K562 (cell line): Measurements from ENCODE around the gene ASXL2. TPM values are rescaled to one million over a fixed set of nuclear protein-coding genes. Genes with fewer than 3 reads are reported as not detected.

Experiments
- ATAC-seq: fragments of 200-7000 bp; cut with Tn5 transposase; 3 replicates; pipeline ENCODE4 v1.9.1; 2020; ENCODE audit warnings: moderate library complexity
- BruUV-seq: library from RNA; stranded (reverse); fragments of 400-500 nt; replicated peaks from 2 replicates; lab custom pipeline; 2021; lab: Mats Ljungman, UMichigan
- CTCF ChIA-PET: fragments of 300-600 bp; formaldehyde crosslinking; extraction: SDS; loops from one replicate; lab custom pipeline; 2021; ENCODE audit warnings: low intra/inter-chr PET ratio; lab: Yijun Ruan, JAX
- POLR2A ChIA-PET: fragments of 300-600, 350-650 bp; sonication (Branson Sonifier 250); formaldehyde crosslinking; extraction: SDS; loops from one replicate; lab custom pipeline; 2021; ENCODE audit warnings: antibody characterized with exemption, inconsistent platforms; lab: Yijun Ruan, JAX
- DNase-seq, 4 experiments: peaks; one replicate each; pipeline versions ENCODE4 v3.0.0 to v3.0.0-alpha.2; 2011 to 2018; ENCODE audit warnings: low spot score in 3 of 4, mixed read lengths in 3 of 4; ENCODE audit errors: extremely low read depth in 1 of 4
- FAIRE-seq: peaks from 2 replicates; lab custom pipeline; 2011; peaks lifted over from hg19 to GRCh38; lab: Jason Lieb, UNC
- H2AFZ ChIP-seq: 2 replicates; pipeline ENCODE4 v1.6.0; 2011; ENCODE audit warnings: low read depth, low read length, control low read depth, inconsistent platforms
- H3K27ac ChIP-seq: fragments of 200-600 bp; 3 replicates; pipeline ENCODE4 v1.8.0; 2011; ENCODE audit warnings: low read depth, mild to moderate bottlenecking, control low read depth, inconsistent platforms, low read length, moderate library complexity, mixed read lengths; ENCODE audit errors: extremely low read depth
- H3K27me3 ChIP-seq, 2 experiments: fragments of 300-600 bp in 1 of 2; 2 replicates in 1 of 2; 3 replicates in 1 of 2; pipeline versions ENCODE4 v1.6.0 to v1.8.0; 2011; ENCODE audit warnings: inconsistent platforms in 2 of 2, low read length in 2 of 2, mild to moderate bottlenecking in 1 of 2, mixed read lengths in 1 of 2, moderate library complexity in 1 of 2; ENCODE audit not compliant: control insufficient read depth in 2 of 2, insufficient read depth in 2 of 2
- H3K36me3 ChIP-seq: fragments of 300-600 bp; 3 replicates; pipeline ENCODE4 v1.8.0; 2011; ENCODE audit warnings: mild to moderate bottlenecking, low read length, inconsistent platforms; ENCODE audit not compliant: control insufficient read depth, insufficient read depth
- H3K4me1 ChIP-seq, 2 experiments: fragments of 200-600 bp in 1 of 2; replicated peaks in 1 of 2; 2 replicates in 1 of 2; 3 replicates in 1 of 2; pipeline versions ENCODE4 v1.5.1 to v1.8.0; 2011; ENCODE audit warnings: inconsistent platforms in 2 of 2, low read length in 2 of 2, mild to moderate bottlenecking in 1 of 2, mixed read lengths in 1 of 2, moderate library complexity in 1 of 2; ENCODE audit not compliant: control insufficient read depth in 2 of 2, insufficient read depth in 2 of 2
- H3K4me2 ChIP-seq: 2 replicates; pipeline ENCODE4 v1.6.1; 2011; ENCODE audit warnings: low read length, control low read depth, inconsistent platforms, mixed read lengths; ENCODE audit not compliant: insufficient read depth
- H3K4me3 ChIP-seq: fragments of 200-600 bp; sonication (generic), shearing (Covaris generic); 2 replicates; pipeline ENCODE4 v1.5.1; 2016; ENCODE audit warnings: control low read depth, inconsistent platforms
- H3K79me2 ChIP-seq: fragments of 200-600 bp; 3 replicates; pipeline ENCODE4 v1.8.0; 2011; ENCODE audit warnings: low read length, inconsistent platforms; ENCODE audit not compliant: control insufficient read depth, insufficient read depth
- H3K9ac ChIP-seq, 2 experiments: 2 replicates each; pipeline versions ENCODE4 v1.6.0 to v1.6.1; 2011; ENCODE audit warnings: low read depth in 2 of 2, low read length in 2 of 2, control low read depth in 1 of 2, inconsistent platforms in 1 of 2, mild to moderate bottlenecking in 1 of 2, mixed read lengths in 1 of 2; ENCODE audit not compliant: insufficient read depth in 1 of 2
- H3K9me1 ChIP-seq: one replicate; pipeline ENCODE4 v1.6.0; 2011; ENCODE audit warnings: inconsistent platforms, mild to moderate bottlenecking, low read length, moderate library complexity; ENCODE audit not compliant: control insufficient read depth, insufficient read depth
- H3K9me3 ChIP-seq: replicated peaks from 2 replicates; pipeline ENCODE4 v1.5.1; 2011; ENCODE audit warnings: low read depth, low read length, inconsistent platforms; ENCODE audit not compliant: control insufficient read depth, insufficient read depth
- H4K20me1 ChIP-seq: replicated peaks from 2 replicates; pipeline ENCODE4 v1.6.1; 2011; ENCODE audit warnings: low read length, inconsistent platforms, mixed read lengths; ENCODE audit not compliant: control insufficient read depth, insufficient read depth
- MBD2 ChIP-seq: sonication (generic); IDR thresholded peaks from 2 replicates; pipeline ENCODE4 v1.6.1; 2016; ENCODE audit warnings: low read depth, borderline replicate concordance
- MCM3 ChIP-seq: fragments of 450-650 bp; IDR thresholded peaks from 2 replicates; pipeline ENCODE4 v1.6.1; 2016
- WGBS: fragments of 100-300 bp; shearing (Covaris generic); methylation state at CpG from one replicate; pipeline ENCODE4 v1.1.6; 2016; ENCODE audit warnings: low coverage, mixed read lengths; ENCODE audit not compliant: insufficient coverage; ENCODE audit errors: missing lambda C conversion rate; 5-methylcytosine and 5-hydroxymethylcytosine counted together
- in situ Hi-C: fragments of 300-500 bp; cut with MboI; formaldehyde crosslinking; loops from 4 replicates; pipeline ENCODE4 v1.15.0; 2018; ENCODE audit warnings: inconsistent platforms, mixed read lengths
- intact Hi-C: fragments of 100-400 bp; cut with micrococcal nuclease; formaldehyde crosslinking; loops from 2 replicates; pipeline ENCODE4 v1.14.2; 2022
- polyA plus RNA-seq, 8 experiments: library from polyadenylated mRNA; depleted of rRNA in 4 of 8; stranded (reverse) in 5 of 8; unstranded in 3 of 8; fragments of >200 nt; fragmentation: Nextera tagmentation in 2 of 8; fragmentation: Illumina TruSeq in 1 of 8; extraction: Ambion mirVana in 2 of 8; extraction: Trizol in 1 of 8; gene quantifications; 2 replicates each; pipeline versions ENCODE4 v1.2.1 to v1.2.3, GENCODE V29; 2011 to 2014; ENCODE audit warnings: inconsistent platforms in 1 of 8, missing spikeins in 1 of 8
- total RNA-seq, 7 experiments: library from RNA; depleted of rRNA in 6 of 7; stranded (reverse); fragments of >200 nt in 6 of 7; fragmentation: Illumina TruSeq in 2 of 7; extraction: Trizol in 2 of 7; gene quantifications; 2 replicates each; pipeline versions ENCODE4 v1.2.1 to v1.2.3, GENCODE V29; 2011 to 2021; ENCODE audit warnings: low replicate concordance in 1 of 7
- TF ChIP-seq, protein P1 (sequence below): fragments of 250-450 bp; sonication (Bioruptor Pico); IDR thresholded peaks from 2 replicates; pipeline ENCODE4 v1.8.0; 2022; ENCODE audit warnings: inconsistent platforms, mild to moderate bottlenecking, moderate library complexity, borderline replicate concordance
- TF ChIP-seq, protein P2 (sequence below): fragments of 450-650 bp; IDR thresholded peaks from 2 replicates; pipeline ENCODE4 v1.6.1; 2016; ENCODE audit warnings: borderline replicate concordance
- TF ChIP-seq, protein P3 (sequence below), 2 experiments: fragments of 450-650 bp; IDR thresholded peaks; 2 replicates each; pipeline ENCODE4 v1.6.1; 2016; ENCODE audit warnings: mild to moderate bottlenecking in 2 of 2, borderline replicate concordance in 1 of 2, low read depth in 1 of 2, moderate library complexity in 1 of 2

ASXL2 gene
- total and polyA plus RNA-seq, 9 of the 15 experiments (the other 6 are each of a cell fraction or from before 2014, with no cell fraction given), result 2.2 to 25.9 (median 9.0) TPM

DNA sequence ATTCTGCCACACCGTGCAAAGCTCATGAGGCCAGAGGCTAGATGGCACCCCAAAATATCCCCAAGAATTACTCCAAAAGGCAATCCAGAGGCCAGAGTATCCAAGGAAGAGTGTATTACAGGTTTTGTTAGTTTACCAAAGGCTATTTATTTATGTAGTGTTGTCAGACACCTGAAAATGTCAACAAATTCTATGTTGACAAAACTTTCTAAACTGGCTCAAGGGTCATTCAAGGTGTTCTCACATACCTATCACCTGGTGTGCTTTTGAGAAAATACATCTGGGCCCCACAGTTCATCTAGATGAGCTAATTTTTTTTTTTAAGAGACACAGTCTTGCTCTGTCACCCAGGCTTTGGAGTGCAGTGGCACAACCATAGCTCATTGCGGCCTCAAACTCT is 192.5 kb downstream of the ASXL2 start (continued):
- TF ChIP-seq, protein P1, sequence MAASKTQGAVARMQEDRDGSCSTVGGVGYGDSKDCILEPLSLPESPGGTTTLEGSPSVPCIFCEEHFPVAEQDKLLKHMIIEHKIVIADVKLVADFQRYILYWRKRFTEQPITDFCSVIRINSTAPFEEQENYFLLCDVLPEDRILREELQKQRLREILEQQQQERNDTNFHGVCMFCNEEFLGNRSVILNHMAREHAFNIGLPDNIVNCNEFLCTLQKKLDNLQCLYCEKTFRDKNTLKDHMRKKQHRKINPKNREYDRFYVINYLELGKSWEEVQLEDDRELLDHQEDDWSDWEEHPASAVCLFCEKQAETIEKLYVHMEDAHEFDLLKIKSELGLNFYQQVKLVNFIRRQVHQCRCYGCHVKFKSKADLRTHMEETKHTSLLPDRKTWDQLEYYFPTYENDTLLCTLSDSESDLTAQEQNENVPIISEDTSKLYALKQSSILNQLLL (CRISPR knock-in tag), result no peak
- TF ChIP-seq MBD2, result no peak

DNA sequence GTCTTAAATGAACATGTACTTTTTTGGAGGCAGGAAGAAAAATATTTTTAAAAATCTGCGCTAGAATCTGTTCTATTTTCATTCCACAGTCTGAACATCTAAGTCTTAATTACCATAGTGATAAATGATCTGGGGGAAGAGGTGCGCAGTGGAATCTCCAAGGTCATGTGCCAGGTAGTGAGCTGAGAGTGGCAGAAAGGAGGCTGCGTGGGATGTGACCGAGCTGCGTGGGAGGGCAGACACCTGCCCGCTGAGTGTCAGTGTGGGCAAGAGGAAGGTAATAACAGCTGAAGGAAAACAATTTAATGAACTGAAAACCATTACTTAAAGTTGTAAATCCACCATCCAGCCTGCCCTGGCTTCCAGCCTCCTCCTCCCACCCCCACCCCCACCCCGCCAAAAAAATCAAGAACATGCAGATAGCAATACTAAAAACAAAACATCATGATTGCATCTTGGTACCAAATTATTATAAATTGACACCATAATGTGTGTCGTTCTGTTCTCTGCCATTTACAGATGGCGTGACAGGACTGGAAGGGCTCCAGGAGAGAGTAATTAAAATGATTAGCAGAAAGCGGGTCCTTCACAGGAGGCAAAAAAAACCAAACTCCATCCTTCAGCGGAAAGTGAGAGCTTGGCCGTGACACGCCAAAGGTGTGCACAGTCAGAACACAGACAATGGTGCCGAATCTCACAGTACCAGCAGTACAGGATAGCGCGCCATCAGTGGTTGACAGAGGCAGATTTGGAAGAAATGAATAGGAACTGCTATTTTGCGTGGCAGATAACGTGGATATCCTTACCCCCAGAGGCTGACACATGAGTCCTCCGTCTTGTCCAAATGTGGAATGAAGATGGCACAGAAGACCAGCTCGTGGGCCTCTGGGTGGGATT is 193.5 kb downstream of the ASXL2 start:
- H3K27me3 ChIP-seq, result peaks cover 10 to 24% of the 10 kb centered on the region in 2 experiments; a peak in 4 of 5 replicates
- no peak overlapping the region for H3K4me3 ChIP-seq
- no peak overlapping the region for H2AFZ ChIP-seq
- intact Hi-C loops, result no loop called here
- H3K9me1 ChIP-seq, result no peaks in the 10 kb centered on the region
- H4K20me1 ChIP-seq, result no peaks in the 10 kb centered on the region
- DNase-seq (no peak), FAIRE-seq (no peak), ATAC-seq (no peak)
- WGBS, result 1% methylated on average over 20 of the region's 20 CpGs
- ChIA-PET POLR2A (interaction anchor here (1.4 kb wide), 1 partner anchor 13 kb away, joined by 3 read pairs; no protein-coding TSS in a partner anchor), CTCF (no interaction called here)
- no peak overlapping the region for H3K9ac ChIP-seq
- no TSS peak for BruUV-seq
- in situ Hi-C loops, result no loop called here
- H3K27ac ChIP-seq, result no peak overlapping the region
- H3K36me3 ChIP-seq, result no peaks in the 10 kb centered on the region
- no peaks in the 10 kb centered on the region for H3K9me3 ChIP-seq
- H3K4me1 ChIP-seq, result no peaks in the 10 kb centered on the region; a peak in 1 of 5 replicates
- no peaks in the 10 kb centered on the region for H3K79me2 ChIP-seq
- no peak overlapping the region for H3K4me2 ChIP-seq
- TF ChIP-seq, protein P2, sequence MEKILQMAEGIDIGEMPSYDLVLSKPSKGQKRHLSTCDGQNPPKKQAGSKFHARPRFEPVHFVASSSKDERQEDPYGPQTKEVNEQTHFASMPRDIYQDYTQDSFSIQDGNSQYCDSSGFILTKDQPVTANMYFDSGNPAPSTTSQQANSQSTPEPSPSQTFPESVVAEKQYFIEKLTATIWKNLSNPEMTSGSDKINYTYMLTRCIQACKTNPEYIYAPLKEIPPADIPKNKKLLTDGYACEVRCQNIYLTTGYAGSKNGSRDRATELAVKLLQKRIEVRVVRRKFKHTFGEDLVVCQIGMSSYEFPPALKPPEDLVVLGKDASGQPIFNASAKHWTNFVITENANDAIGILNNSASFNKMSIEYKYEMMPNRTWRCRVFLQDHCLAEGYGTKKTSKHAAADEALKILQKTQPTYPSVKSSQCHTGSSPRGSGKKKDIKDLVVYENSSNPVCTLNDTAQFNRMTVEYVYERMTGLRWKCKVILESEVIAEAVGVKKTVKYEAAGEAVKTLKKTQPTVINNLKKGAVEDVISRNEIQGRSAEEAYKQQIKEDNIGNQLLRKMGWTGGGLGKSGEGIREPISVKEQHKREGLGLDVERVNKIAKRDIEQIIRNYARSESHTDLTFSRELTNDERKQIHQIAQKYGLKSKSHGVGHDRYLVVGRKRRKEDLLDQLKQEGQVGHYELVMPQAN, result no peak
- TF ChIP-seq, protein P3, sequence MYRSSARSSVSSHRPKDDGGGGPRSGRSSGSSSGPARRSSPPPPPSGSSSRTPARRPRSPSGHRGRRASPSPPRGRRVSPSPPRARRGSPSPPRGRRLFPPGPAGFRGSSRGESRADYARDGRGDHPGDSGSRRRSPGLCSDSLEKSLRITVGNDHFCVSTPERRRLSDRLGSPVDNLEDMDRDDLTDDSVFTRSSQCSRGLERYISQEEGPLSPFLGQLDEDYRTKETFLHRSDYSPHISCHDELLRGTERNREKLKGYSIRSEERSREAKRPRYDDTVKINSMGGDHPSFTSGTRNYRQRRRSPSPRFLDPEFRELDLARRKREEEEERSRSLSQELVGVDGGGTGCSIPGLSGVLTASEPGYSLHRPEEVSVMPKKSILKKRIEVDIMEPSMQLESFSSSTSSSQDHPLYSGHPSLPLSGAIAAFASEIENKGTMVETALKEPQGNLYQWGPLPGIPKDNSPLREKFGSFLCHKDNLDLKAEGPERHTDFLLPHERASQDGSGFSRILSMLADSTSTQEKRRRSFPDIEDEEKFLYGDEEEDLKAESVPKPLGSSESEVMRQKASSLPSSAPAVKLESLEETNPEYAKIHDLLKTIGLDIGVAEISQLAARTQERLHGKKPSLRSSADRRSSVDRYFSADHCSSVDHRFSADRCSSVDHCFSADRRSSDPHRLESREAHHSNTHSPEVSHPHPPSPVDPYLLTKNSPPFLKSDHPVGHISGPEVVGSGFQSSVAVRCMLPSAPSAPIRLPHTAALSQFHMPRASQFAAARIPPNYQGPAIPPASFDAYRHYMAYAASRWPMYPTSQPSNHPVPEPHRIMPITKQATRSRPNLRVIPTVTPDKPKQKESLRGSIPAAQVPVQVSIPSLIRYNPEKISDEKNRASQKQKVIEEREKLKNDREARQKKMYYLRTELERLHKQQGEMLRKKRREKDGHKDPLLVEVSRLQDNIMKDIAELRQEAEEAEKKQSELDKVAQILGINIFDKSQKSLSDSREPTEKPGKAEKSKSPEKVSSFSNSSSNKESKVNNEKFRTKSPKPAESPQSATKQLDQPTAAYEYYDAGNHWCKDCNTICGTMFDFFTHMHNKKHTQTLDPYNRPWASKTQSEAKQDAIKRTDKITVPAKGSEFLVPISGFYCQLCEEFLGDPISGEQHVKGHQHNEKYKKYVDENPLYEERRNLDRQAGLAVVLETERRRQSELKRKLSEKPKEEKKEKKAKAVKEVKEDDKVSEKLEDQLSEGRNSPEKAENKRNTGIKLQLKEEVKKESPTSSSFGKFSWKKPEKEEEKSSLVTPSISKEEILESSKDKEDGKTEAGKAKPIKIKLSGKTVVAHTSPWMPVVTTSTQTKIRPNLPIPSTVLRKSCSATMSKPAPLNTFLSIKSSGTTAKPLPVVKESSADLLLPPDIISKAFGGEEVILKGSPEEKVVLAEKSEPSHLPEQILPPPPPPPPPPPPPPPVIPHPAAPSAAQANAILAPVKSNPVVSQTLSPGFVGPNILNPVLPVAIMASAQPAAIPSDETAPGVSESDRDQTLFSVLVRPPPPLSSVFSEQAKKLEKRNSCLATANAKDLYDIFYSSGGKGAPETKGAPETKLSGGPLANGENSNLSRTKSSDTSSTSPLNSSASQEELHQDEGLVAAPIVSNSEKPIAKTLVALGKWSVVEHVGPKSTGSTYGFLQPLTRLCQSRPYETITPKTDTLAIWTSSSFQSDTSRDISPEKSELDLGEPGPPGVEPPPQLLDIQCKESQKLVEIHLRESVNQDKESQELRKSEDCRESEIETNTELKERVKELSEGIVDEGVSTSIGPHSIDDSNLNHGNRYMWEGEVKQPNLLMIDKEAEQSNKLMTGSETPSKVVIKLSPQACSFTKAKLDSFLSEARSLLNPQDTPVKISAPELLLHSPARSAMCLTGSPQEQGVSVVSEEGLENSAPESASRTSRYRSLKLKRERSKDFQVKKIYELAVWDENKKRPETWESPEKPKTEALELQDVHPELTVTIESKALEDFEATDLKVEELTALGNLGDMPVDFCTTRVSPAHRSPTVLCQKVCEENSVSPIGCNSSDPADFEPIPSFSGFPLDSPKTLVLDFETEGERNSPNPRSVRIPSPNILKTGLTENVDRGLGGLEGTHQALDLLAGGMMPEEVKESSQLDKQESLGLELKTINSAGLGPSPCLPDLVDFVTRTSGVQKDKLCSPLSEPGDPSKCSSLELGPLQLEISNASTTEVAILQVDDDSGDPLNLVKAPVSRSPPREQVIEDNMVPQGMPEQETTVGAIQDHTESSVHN (IDR thresholded peaks at IDR 0.05; ENCODE audit: borderline replicate concordance in 1 of 2, low read depth in 1 of 2), result no peak
- no peak for TF ChIP-seq MCM3
